Measurements from ENCODE around the gene PINLYP.
"Not testable (repeated sequence)": the region's sequence is repeated elsewhere in the genome, so short reads cannot be mapped to it uniquely, and the experiment has no call there.

PINLYP gene

GRCh38 chr19:43575156-43575950 lies at the start of gene PINLYP, which contains the start of gene XRCC1:
Gene PINLYP, plus strand, starts transcription at chr19:43575801. Its CDS starts 1,391 bp downstream, at chr19:43577192.
Gene XRCC1, minus strand, starts transcription at chr19:43575527. Its CDS starts 69 bp downstream, at chr19:43575458.
- peak; percentile 93 for DNase-seq

GRCh38 chr19:43525836-43526771 lies 49.5 kb upstream of the PINLYP start:
- DNase-seq, result peak in 1 of 2 donors; percentile 18

GRCh38 chr19:43526884-43527859 lies 48.4 kb upstream of the PINLYP start, which contains the start of gene ETHE1:
Gene ETHE1, minus strand, starts transcription at chr19:43527201. Its CDS starts 24 bp downstream, at chr19:43527177.
- DNase-seq, result peak; percentile 60

- no peak for DNase-seq
Measured at GRCh38 chr19:43527860-43528622, 47.6 kb upstream of the PINLYP start.

DNA sequence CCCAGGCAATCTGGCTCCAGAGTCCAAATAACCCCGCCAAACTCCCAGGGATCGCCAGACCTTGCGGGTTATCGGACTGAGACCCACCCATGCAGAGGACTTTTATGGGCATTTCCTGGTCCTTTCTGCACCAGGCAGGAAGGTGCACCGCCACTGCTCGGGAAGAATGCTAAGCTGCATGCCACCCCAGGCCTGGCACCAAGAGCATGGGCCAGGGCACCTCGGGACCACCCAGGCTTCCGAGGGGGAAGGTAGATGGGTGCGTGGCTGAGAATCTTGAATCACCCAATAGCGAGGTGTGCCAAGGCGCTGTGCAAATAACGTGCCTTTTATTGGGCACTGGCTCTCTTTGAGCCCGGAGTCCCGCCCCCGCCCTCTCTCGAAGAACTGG lies 43.0 kb upstream of the PINLYP start:
- DNase-seq, result no peak

DNA sequence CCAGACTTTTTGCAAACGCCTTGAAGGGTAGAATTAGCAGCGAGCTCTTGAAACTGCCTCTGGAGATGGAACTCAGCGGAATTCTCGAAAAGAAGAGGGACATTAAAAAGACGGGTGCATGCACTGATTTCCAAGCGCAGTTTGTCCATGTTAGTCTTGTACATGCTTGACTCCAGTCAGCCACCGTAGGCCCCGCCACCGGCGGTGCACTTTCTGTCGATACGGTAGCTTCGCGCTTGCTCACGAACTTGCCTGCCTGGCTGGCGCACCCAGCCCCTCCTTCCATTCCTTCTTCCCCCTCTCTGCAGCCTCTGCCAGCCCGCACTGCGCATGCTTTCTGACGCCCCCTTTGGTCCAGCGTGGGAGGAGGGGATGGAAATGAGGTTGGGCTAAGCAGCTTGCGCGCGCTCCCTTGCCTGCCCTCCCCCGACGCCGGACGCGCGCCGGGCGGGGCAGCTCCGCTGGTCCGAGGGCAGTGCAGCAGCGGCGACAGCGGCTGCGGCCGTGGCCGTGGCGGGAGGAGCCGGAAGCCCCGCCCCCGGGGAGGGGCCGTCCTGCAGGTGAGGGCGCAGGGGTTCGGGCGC lies 42.5 kb upstream of the PINLYP start, which contains the start of gene ZNF575:
TSS of gene ZNF575 (plus strand) at position 227 of the 584 bp plus-strand sequence. CDS start 1,235 bp downstream, outside the sequence.
- DNase-seq, result peak; percentile 79 to 80

- DNase-seq, result peak; percentile 93 to 96
Measured at GRCh38 chr19:43533546-43534304, 41.9 kb upstream of the PINLYP start.

GRCh38 chr19:43534305-43534815 lies 41.2 kb upstream of the PINLYP start:
- no peak for DNase-seq

DNA sequence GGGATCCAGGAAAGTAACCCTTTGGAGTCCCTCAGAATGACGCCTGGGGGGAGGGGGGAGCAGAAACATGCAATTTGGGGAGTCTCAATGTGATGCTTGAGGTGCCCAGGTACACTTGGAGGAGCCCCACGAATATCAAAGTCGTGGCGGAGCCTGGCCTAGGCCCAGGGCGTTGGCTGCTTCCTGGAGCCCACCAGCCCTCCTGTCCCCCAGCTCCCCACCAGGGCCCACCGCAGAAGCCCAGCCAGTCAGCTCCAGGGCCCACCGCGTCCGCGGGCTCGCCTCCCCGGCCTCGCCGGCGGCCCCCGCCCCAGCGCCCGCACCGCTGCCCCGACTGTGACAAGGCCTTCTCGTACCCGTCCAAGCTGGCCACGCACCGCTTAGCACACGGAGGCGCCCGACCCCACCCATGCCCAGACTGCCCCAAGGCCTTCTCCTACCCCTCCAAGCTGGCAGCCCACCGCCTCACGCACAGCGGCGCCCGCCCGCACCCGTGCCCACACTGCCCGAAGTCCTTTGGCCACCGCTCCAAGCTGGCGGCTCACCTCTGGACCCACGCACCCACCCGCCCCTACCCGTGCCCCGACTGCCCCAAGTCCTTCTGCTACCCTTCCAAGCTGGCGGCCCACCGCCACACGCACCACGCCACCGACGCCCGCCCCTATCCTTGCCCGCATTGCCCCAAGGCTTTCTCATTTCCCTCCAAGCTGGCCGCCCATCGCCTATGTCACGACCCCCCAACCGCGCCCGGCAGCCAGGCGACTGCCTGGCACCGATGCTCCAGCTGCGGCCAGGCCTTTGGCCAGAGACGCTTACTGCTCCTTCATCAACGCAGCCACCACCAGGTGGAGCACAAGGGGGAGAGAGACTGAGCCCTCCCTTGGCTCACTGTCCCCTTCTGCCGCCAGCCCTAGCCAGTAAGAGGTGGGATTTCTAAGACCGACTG lies 40.5 kb upstream of the PINLYP start:
- DNase-seq, result peak in 1 of 2 donors; percentile 32

GRCh38 chr19:43538922-43539321 lies 36.7 kb upstream of the PINLYP start:
- DNase-seq, result no peak

- DNase-seq, result no peak
Measured at GRCh38 chr19:43540381-43540780, 35.2 kb upstream of the PINLYP start.

- DNase-seq, result no peak
Measured at GRCh38 chr19:43541920-43542650, 33.5 kb upstream of the PINLYP start.

DNA sequence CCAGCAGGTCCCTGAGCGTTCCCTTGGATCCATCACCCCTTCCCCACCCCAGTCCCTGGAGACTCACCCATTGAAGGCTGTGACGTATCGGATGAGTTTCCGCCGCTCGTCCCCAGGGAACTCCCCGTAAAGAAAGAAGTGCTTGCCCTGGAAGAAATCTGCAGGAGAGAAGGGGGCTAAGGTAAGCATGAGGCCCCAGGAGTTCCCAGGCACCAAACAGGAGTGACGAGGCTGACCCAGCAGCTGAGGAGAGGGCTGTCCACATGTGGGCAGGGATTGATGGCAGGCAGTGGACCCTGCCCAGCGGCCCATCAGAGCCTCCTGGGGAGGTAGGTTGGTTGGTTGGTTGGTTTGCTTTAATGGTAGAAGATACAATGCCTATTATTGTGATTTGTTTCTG lies 31.5 kb upstream of the PINLYP start:
- DNase-seq, result no peak

GRCh38 chr19:43545276-43545675 lies 30.3 kb upstream of the PINLYP start:
- DNase-seq, result no peak

GRCh38 chr19:43545981-43546380 lies 29.6 kb upstream of the PINLYP start:
- no peak for DNase-seq

GRCh38 chr19:43546581-43546980 lies 29.0 kb upstream of the PINLYP start:
- no peak for DNase-seq

DNA sequence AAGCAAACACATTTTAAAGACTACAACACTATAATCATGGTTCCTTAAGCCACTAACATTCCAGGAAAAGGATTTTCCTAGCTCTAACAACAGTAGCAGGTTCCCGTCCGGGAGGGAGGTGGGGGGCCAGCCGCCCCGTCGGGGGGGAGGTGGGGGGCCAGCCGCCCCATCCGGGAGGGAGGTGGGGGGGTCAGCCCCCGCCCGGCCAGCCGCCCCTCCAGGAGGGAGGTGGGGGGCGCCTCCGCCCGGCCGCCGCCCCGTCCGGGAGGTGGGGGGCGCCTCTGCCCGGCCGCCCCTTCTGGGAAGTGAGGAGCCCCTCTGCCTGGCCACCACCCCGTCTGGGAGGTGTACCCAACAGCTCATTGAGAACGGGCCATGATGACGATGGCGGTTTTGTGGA lies 27.7 kb upstream of the PINLYP start:
- DNase-seq, result not testable (repeated sequence)

- no peak for DNase-seq
Measured at GRCh38 chr19:43548706-43549105, 26.9 kb upstream of the PINLYP start.
